Choroid plexus epithelial cell (primary cell): Measurements from ENCODE around the gene CREB3L2.
A peak's percentile ranks its signal among the peaks of the same experiment; 100 is the strongest.

Experiments
- DNase-seq: peaks from one replicate; pipeline ENCODE4 v3.0.0-alpha.2; 2010; ENCODE audit warnings: low read depth
- H3K4me3 ChIP-seq: 2 replicates; pipeline ENCODE4 v1.5.1; 2011; ENCODE audit warnings: low read depth, mild to moderate bottlenecking, control low read depth, low read length, moderate library complexity
- TF ChIP-seq, protein P1 (sequence below): conservative IDR thresholded peaks from 2 replicates; pipeline ENCODE4 v1.5.1; 2011; ENCODE audit warnings: low read depth, mild to moderate bottlenecking, control low read depth, inconsistent platforms, low read length, moderate library complexity

Gene CREB3L2

DNA sequence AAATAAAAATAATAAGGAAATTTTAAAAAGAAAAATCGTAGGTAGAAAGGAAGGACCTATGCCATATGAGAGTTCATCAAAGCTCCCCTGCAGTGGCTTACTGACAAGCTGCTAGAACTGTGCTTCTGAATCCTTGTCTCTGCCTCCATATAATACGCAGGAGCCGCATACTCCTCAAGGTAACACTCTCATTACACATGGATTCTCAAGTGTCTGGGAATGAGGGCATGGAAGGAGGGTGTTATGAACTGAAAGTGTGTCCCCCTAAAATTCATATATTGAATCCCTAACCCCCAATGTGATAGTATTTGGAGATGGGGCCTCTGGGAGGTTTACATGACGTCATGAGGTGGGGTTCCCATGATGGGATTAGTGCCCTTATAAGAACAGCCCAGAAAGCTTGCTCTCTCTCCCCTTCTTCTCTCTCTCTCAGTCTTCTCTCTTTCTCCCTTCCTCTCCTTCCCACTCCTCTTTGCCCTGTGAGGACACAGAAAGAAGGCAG is 35.2 kb downstream of the CREB3L2 start:
- H3K4me3 ChIP-seq: no peak overlapping the region
- TF ChIP-seq, protein P1, sequence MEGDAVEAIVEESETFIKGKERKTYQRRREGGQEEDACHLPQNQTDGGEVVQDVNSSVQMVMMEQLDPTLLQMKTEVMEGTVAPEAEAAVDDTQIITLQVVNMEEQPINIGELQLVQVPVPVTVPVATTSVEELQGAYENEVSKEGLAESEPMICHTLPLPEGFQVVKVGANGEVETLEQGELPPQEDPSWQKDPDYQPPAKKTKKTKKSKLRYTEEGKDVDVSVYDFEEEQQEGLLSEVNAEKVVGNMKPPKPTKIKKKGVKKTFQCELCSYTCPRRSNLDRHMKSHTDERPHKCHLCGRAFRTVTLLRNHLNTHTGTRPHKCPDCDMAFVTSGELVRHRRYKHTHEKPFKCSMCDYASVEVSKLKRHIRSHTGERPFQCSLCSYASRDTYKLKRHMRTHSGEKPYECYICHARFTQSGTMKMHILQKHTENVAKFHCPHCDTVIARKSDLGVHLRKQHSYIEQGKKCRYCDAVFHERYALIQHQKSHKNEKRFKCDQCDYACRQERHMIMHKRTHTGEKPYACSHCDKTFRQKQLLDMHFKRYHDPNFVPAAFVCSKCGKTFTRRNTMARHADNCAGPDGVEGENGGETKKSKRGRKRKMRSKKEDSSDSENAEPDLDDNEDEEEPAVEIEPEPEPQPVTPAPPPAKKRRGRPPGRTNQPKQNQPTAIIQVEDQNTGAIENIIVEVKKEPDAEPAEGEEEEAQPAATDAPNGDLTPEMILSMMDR: no peak
- no peak for DNase-seq

DNA sequence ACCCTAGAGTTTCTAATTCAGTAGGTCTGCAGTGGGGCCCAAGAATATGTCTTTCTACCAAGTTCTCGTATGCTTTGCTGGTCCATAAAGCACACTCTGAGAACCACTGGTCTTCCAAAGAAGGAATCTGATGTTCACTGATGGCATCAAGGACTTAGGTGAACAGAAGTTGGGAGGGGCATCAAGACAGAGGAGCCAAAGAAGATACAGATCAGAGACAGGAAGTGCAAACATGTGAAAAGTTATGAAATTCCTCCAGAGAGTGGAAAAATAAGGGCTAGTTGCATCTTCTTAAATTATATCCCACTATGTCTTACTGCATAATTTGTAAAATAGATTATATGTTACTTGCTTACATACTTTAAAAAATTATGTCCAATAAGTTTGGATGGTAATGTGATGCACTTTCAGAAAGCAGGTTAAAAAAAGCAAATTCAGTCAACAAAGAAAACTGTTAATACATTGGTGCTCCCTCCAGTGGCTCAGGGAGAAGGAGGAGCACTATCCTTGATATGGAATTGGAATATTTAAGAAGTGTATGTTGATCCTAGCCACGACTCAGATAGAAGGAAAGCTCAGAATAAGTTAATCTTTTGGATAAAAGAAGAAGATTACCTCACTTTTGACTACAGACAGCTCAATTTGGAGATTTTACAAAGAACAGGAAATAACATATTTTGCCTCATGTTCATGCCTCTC is 35.8 kb downstream of the CREB3L2 start:
- DNase-seq: no peak
- H3K4me3 ChIP-seq: no peak overlapping the region
- TF ChIP-seq, protein P1: peak; percentile 47

DNA sequence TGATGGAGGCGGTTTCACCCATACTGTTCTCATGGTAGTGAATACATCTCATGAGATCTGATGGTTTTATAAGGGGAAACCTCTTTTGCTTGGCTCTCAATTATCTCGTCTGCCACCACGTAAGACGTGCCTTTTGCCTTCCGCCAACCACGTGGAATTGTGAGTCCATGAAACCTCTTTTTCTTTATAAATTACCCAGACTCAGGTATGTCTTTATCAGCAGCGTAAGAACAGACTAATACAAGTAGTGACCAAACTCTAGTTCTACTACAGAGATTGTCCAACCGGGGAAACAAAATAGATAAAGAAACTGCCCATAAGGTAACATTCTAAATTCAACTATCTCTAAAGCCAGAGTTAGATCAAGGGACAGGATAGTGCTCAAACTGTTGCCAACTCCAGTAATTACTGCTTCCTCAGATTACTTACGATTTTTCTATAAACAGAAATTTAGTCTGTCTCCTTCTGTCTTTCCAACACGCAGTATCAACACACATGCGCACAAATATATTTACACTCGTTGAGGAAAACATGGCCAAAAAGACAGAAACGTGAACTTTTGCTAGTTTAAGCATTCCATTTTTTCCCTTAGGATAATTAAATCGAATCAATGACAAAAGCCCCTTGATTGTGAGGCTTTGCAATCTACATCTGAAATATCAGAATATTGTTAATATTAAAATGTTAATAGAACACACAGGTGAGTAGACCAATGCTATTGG is 36.9 kb downstream of the CREB3L2 start:
- TF ChIP-seq, protein P1: no peak
- no peak for DNase-seq
- H3K4me3 ChIP-seq: no peak overlapping the region

DNA sequence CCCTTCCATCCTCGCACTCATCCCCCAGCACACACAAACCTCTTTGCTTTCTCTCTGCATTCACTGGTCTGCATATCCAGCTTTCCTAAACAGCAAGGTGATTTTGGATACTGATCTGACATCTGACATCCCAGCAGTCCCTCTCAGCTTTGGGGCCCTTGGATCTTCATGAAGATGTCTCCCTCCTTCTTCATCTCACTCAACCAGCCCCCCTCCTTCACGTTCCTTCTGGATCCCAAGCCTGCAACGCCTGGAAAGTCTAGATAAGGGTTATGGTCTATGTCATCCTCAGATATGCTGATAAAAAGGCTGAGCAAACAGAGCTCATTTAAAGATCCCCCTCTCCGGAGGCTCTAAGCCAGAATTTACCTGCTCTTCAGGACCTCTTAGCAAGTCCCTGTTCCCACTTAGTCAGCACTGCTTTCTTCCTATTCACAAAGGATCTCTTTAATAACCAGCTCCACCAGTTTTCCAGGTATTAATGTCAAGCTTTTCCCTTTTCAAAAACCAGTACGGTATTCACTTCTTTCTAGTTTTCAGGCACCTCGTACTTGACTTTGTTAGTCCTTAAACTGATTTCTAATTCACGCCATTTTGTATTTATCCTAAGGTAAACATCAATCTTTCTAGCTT is 38.9 kb downstream of the CREB3L2 start:
- no peak overlapping the region for H3K4me3 ChIP-seq
- no peak for DNase-seq
- TF ChIP-seq, protein P1: no peak

DNA sequence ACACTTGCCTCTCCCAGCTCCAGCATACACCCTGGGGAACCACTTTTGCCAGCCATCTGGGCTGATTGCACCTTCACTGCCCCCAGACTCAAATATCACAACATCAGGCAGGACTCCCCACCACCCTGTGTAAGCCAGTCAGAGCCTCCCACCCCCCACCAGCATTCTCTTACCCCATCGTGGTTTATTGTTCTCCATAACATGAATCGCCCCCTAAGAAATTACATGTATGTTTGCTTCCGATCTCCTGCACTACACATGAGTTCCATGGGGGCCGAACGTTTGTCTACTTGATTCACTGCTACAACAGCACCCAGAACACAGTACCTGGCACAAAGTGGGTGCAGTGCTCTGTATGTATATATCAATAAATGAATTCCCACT is 39.4 kb downstream of the CREB3L2 start:
- H3K4me3 ChIP-seq: no peak overlapping the region
- DNase-seq: no peak
- TF ChIP-seq, protein P1: no peak

DNA sequence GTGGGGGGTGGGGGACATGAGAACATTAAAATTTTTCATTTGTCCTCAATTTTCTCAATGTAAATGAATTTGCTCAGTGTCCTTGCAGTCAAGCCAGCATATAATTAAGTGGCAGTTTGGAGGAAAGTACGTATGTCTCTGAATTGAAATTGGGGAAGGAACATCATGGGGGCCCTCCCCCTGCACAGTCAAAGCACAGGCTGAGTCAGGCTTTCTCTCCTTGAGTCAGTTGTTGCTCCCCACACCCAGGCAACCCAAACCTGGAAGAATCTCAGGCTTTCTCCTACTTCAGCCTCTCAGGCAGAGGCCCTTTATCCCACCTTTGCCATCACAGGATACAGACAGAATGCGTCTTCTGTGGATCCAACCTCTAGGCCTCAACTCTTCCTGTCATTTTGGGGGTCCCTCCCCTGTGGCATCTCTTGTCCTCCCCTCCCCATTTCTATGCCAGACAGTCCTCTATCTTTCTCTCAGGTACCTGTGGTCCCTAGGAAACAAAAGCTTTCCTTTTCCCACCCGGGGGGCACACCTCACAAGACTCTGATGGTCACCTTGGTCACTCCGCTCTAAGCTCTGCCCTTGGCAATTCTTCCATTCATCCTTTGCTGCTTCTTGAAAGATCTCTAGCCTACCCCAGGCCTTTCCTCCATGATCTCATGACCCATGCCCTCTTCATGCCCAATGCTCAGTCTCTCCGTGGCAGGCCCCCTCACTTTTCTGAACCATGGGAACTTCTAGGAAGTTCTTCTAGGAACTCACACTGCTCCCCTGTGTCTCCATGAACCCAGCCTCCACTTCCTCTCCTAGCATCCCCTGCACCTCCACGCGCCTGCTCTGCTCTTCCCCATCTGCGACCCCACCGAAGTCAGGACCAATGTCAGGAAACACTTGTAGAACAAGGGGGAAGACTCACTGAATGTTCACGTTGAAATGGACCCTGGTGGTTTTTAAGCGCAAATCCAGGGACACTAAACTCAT is 40.4 kb downstream of the CREB3L2 start:
- DNase-seq: no peak
- H3K4me3 ChIP-seq: no peak overlapping the region
- TF ChIP-seq, protein P1: no peak
